Uterus (tissue), 4 donors: ENCODE measurements around the gene SEL1L2. TPM values are rescaled to one million over a fixed set of nuclear protein-coding genes. Genes with fewer than 3 reads are reported as not detected.

Experiments
- DNase-seq, 2 donors: peaks; one replicate each; pipeline ENCODE4 v3.0.0-alpha.2; 2019 to 2020
- H3K27ac ChIP-seq, 2 donors: fragments of 200-600 bp; sonication (generic); 1 replicate in 1 of 2; 2 replicates in 1 of 2; pipeline ENCODE4 v1.5.1; 2016 to 2018
- H3K27me3 ChIP-seq, 2 donors: fragments of 200-600 bp; sonication (generic); one replicate each; pipeline ENCODE4 v1.5.1; 2018 to 2019; ENCODE audit warnings: control low read depth in 1 of 2
- H3K36me3 ChIP-seq, 2 donors: fragments of 200-600 bp; sonication (generic); one replicate each; pipeline ENCODE4 v1.5.1; 2019; ENCODE audit warnings: control low read depth in 1 of 2
- H3K4me1 ChIP-seq, 2 donors: fragments of 200-600 bp; sonication (generic); one replicate each; pipeline ENCODE4 v1.5.1; 2018 to 2019; ENCODE audit warnings: control low read depth in 1 of 2
- H3K4me3 ChIP-seq, 2 donors: fragments of 200-600 bp; sonication (generic); 1 replicate in 1 of 2; 2 replicates in 1 of 2; pipeline ENCODE4 v1.5.1; 2018 to 2019; ENCODE audit warnings: mild to moderate bottlenecking in 1 of 2
- H3K9me3 ChIP-seq, 2 donors: fragments of 200-600 bp; sonication (generic); one replicate each; pipeline ENCODE4 v1.5.1; 2019; ENCODE audit warnings: control low read depth in 1 of 2
- POLR2A ChIP-seq, 2 donors: fragments of 450-650 bp; IDR thresholded peaks; one replicate each; pipeline ENCODE4 v1.6.1; 2016; ENCODE audit warnings: antibody characterized with exemption in 2 of 2, mild to moderate bottlenecking in 1 of 2, moderate library complexity in 1 of 2
- intact Hi-C: fragments of 100-400 bp; cut with DNase I; formaldehyde crosslinking; loops from one replicate; pipeline ENCODE4 v1.15.1; 2023; ENCODE audit warnings: low total_unique reads
- total RNA-seq, 4 donors: library from RNA; depleted of rRNA in 3 of 4; stranded (reverse); fragments of >200 nt in 3 of 4; gene quantifications; one replicate each; pipeline versions ENCODE4 v1.1.0 to v1.2.4, GENCODE V29; 2014 to 2023
- TF ChIP-seq, protein P1 (sequence below), 4 experiments: fragments of 200-600 bp in 2 of 4; fragments of 450-650 bp in 2 of 4; sonication (generic) in 2 of 4; IDR thresholded peaks; one replicate each; pipeline ENCODE4 v1.5.1; 2016 to 2019; ENCODE audit warnings: antibody characterized with exemption in 4 of 4, mild to moderate bottlenecking in 2 of 4, moderate library complexity in 1 of 4
- donor health status: DM: yes; HTN: yes; CAD: no.

SEL1L2 gene
- total RNA-seq, 4 donors from 2014 or later = 1.0 to 3.8 (median 2.3) TPM

DNA sequence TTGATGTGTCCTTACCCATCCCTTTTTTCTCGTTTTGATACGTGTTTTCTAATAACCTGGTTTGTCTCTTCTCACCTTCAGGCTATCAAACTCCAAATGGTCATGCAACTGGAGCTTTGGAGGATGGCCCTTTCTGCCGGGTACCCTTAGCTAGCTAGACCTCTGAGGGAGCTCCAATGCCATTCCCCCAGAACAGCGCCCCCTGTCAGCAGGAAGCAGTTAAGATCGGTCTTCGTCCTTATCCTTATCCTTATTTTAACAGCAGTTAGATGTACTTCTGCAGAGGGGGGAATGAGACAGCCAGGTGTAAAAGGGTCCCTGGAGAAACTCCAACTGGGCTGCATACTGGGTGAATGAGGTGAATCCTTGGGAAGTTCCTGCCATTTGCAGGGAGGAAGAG lies 37.2 kb downstream of the SEL1L2 start:
- no peak for TF ChIP-seq POLR2A (IDR thresholded peaks at IDR 0.05)
- TF ChIP-seq, protein P1, sequence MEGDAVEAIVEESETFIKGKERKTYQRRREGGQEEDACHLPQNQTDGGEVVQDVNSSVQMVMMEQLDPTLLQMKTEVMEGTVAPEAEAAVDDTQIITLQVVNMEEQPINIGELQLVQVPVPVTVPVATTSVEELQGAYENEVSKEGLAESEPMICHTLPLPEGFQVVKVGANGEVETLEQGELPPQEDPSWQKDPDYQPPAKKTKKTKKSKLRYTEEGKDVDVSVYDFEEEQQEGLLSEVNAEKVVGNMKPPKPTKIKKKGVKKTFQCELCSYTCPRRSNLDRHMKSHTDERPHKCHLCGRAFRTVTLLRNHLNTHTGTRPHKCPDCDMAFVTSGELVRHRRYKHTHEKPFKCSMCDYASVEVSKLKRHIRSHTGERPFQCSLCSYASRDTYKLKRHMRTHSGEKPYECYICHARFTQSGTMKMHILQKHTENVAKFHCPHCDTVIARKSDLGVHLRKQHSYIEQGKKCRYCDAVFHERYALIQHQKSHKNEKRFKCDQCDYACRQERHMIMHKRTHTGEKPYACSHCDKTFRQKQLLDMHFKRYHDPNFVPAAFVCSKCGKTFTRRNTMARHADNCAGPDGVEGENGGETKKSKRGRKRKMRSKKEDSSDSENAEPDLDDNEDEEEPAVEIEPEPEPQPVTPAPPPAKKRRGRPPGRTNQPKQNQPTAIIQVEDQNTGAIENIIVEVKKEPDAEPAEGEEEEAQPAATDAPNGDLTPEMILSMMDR (IDR thresholded peaks at IDR 0.05) = no peak
- intact Hi-C loops = no loop called here
- H3K27ac ChIP-seq = no peak overlapping the region
- H3K4me3 ChIP-seq = no peak overlapping the region
- no peaks in the 10 kb centered on the region for H3K4me1 ChIP-seq
- no peak for DNase-seq
- H3K36me3 ChIP-seq = no peaks in the 10 kb centered on the region
- no peaks in the 10 kb centered on the region for H3K9me3 ChIP-seq
- no peaks in the 10 kb centered on the region for H3K27me3 ChIP-seq

DNA sequence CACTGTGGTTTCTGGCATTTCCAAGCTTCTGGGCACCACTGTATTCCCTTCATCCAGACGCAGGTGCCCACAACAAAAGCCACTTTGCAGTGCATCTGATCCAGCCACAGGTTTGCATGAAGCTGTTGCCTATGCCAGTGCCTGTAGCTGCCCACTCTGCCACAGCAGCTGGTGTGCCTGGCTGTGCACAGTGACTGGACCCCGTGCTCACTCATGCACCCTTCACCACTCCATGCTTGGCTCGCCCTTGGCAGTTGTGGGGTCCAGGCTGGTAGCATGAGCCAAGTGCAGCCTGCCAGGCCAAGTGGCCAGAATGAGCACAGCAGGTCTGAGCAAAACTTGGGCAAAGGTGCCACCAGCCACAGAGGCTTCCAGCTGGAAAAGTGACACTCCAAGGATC lies 42.7 kb downstream of the SEL1L2 start:
- intact Hi-C loops = no loop called here
- TF ChIP-seq, protein P1 (IDR thresholded peaks at IDR 0.05) = no peak
- no peak for TF ChIP-seq POLR2A (IDR thresholded peaks at IDR 0.05)
- Histone ChIP-seq H3K4me3 (no peak overlapping the region), H3K9me3 (no peaks in the 10 kb centered on the region), H3K27ac (no peak overlapping the region), H3K36me3 (no peaks in the 10 kb centered on the region), H3K27me3 (no peaks in the 10 kb centered on the region), H3K4me1 (no peaks in the 10 kb centered on the region)
- DNase-seq = no peak

GRCh38 chr20:13941031-13941430 lies 49.4 kb downstream of the SEL1L2 start:
- DNase-seq = no peak
- no peaks in the 10 kb centered on the region for H3K4me1 ChIP-seq
- H3K36me3 ChIP-seq = no peaks in the 10 kb centered on the region
- H3K27ac ChIP-seq = no peak overlapping the region
- H3K27me3 ChIP-seq = no peaks in the 10 kb centered on the region
- H3K9me3 ChIP-seq = no peaks in the 10 kb centered on the region
- TF ChIP-seq, protein P1 (IDR thresholded peaks at IDR 0.05) = no peak
- no peak for TF ChIP-seq POLR2A (IDR thresholded peaks at IDR 0.05)
- intact Hi-C loops = no loop called here
- no peak overlapping the region for H3K4me3 ChIP-seq

GRCh38 chr20:13936781-13937576 lies 53.4 kb downstream of the SEL1L2 start:
- no peaks in the 10 kb centered on the region for H3K4me1 ChIP-seq
- no peaks in the 10 kb centered on the region for H3K36me3 ChIP-seq
- TF ChIP-seq, protein P1 (IDR thresholded peaks at IDR 0.05) = no peak
- TF ChIP-seq POLR2A (IDR thresholded peaks at IDR 0.05) = no peak
- no peak for DNase-seq
- no peaks in the 10 kb centered on the region for H3K27me3 ChIP-seq
- H3K4me3 ChIP-seq = no peak overlapping the region
- intact Hi-C loops = no loop called here
- H3K27ac ChIP-seq = no peak overlapping the region
- H3K9me3 ChIP-seq = no peaks in the 10 kb centered on the region

GRCh38 chr20:13934992-13935894 lies 55.2 kb downstream of the SEL1L2 start:
- H3K4me1 ChIP-seq = no peaks in the 10 kb centered on the region
- H3K27me3 ChIP-seq = no peaks in the 10 kb centered on the region
- H3K36me3 ChIP-seq = no peaks in the 10 kb centered on the region
- no peak for TF ChIP-seq POLR2A (IDR thresholded peaks at IDR 0.05)
- TF ChIP-seq, protein P1 (IDR thresholded peaks at IDR 0.05) = no peak
- no peak for DNase-seq
- H3K27ac ChIP-seq = no peak overlapping the region
- intact Hi-C loops = no loop called here
- no peaks in the 10 kb centered on the region for H3K9me3 ChIP-seq
- H3K4me3 ChIP-seq = no peak overlapping the region
